ENCODE data around the gene ZEB2. TPM values are rescaled to one million over a fixed set of nuclear protein-coding genes. Genes with fewer than 3 reads are reported as not detected.

ZEB2 gene
- total RNA-seq, 2 experiments from 2014 or later, result 13.5 to 14.9 TPM

GRCh38 chr2:144524118-144525009 is 4.4 kb upstream of the ZEB2 start:
- no peak for TF ChIP-seq CTCF (IDR thresholded peaks at IDR 0.05)
- DNase-seq (peak; percentile 41), ATAC-seq (peak; percentile 46)
- H3K4me1 Mint-ChIP-seq (ENCODE audit: low read depth), result peaks cover 15% of the 10 kb centered on the region
- POLR2A ChIA-PET, result interaction anchor here (0.6 to 0.7 kb wide), 3 partner anchors 46 to 242 kb away, joined by 3 to 4 read pairs (median 4); no protein-coding TSS in a partner anchor
- no peaks in the 10 kb centered on the region for H3K9me3 Mint-ChIP-seq
- H3K36me3 Mint-ChIP-seq (ENCODE audit: low read depth), result no peaks in the 10 kb centered on the region
- peak overlapping the region; percentile 31 for H3K27ac Mint-ChIP-seq
- H3K27me3 Mint-ChIP-seq, result peaks cover 42% of the 10 kb centered on the region
- CTCF ChIA-PET, result no interaction called here
- intact Hi-C loops (cut with micrococcal nuclease), result no loop called here
- H3K4me3 Mint-ChIP-seq, result peak overlapping the region; percentile 78

DNA sequence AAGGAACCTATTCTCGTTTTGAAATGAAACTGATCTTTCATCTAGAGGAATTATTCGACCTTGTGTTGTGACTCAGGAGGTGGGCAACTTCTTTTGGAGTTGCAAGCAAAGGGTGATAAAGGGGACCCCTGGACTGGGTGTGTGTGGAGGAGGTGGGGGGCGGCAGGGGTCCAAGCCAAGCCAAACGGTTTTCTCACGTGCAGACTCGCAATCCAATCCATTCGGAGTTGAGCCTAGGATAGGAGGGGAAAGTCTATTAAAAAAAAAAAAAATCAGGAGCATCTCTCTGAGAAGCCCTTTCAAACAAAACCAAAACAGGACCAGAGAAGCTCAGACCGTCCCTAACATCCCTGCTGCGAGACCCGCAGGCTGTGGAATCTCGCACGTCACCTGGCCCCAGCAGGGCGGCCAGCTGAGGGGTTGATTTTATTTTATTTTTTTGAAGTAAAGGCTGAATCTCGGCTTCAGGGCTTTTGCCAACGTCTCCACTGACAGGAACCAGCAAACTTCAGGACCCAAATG is 3.7 kb upstream of the ZEB2 start:
- H3K36me3 Mint-ChIP-seq (ENCODE audit: low read depth), result no peaks in the 10 kb centered on the region
- H3K4me1 Mint-ChIP-seq (ENCODE audit: low read depth), result peaks cover 15% of the 10 kb centered on the region
- ChIA-PET CTCF (no interaction called here), POLR2A (interaction anchor here (0.6 to 0.7 kb wide), 3 partner anchors 46 to 242 kb away, joined by 3 to 4 read pairs (median 4); no protein-coding TSS in a partner anchor)
- peaks cover 42% of the 10 kb centered on the region for H3K27me3 Mint-ChIP-seq
- ATAC-seq (no peak), DNase-seq (peak; percentile 11)
- H3K27ac Mint-ChIP-seq, result peak overlapping the region; percentile 55
- H3K9me3 Mint-ChIP-seq, result no peaks in the 10 kb centered on the region
- intact Hi-C loops (cut with micrococcal nuclease), result no loop called here
- no peak for TF ChIP-seq CTCF (IDR thresholded peaks at IDR 0.05)
- peak overlapping the region; percentile 78 for H3K4me3 Mint-ChIP-seq

GRCh38 chr2:144522897-144523595 is 3.1 kb upstream of the ZEB2 start:
- peak overlapping the region; percentile 55 for H3K27ac Mint-ChIP-seq
- ATAC-seq, result no peak

DNA sequence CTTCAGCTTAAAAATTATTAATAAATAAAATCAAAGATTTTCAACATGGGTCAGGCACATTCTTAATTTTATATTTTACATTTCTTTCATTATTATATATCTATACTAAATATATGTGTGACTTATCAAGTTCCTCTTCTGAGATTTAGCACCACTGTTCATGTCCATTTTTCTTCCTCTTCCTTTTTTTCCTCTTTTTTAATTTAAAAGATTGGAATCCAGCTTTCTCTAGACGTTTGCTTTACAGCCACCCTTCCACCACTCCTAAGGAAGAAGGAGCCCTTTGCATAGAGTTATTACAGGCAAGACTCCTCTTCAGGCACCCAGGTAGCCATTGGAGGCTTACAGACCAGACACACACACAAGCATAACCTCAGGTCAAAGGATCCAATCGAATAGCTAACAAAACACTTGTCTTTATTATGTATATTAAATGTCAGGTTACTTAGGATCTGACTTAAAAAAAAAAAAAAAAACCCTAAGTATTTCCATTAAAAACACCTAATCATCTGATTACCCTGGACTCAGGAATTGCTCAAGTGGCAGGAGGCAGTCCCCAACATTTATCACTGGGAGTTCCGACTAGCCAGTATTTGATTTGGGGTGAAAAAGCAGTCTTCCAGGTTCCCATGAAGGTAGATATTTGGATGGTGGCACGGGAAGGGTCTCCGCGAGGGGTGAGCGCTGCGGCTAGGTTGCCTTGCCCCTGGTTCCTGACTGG is 2.4 kb upstream of the ZEB2 start:
- no peak overlapping the region for H3K27ac Mint-ChIP-seq
- ChIA-PET POLR2A (interaction anchor here (1.5 kb wide), 1 partner anchor 198 kb away, joined by 4 read pairs; no protein-coding TSS in a partner anchor), CTCF (interaction anchor here (3.8 kb wide), 1 partner anchor 11 kb away, joined by 10 read pairs; no protein-coding TSS in a partner anchor)
- ATAC-seq, result no peak
- H3K4me1 Mint-ChIP-seq (ENCODE audit: low read depth), result peaks cover 15% of the 10 kb centered on the region
- no peak for TF ChIP-seq CTCF (IDR thresholded peaks at IDR 0.05)
- no peak for DNase-seq
- H3K27me3 Mint-ChIP-seq, result peaks cover 42% of the 10 kb centered on the region
- no peaks in the 10 kb centered on the region for H3K36me3 Mint-ChIP-seq (ENCODE audit: low read depth)
- peak overlapping the region; percentile 78 for H3K4me3 Mint-ChIP-seq
- no peaks in the 10 kb centered on the region for H3K9me3 Mint-ChIP-seq
- intact Hi-C loops (cut with micrococcal nuclease), result no loop called here

More at GRCh38 chr2:144522897-144523595, 3.1 kb upstream of the ZEB2 start:
- Mint-ChIP-seq H3K36me3 (ENCODE audit: low read depth) (no peaks in the 10 kb centered on the region), H3K27me3 (peaks cover 42% of the 10 kb centered on the region), H3K9me3 (no peaks in the 10 kb centered on the region), H3K4me1 (ENCODE audit: low read depth) (peaks cover 15% of the 10 kb centered on the region), H3K4me3 (peak overlapping the region; percentile 78)
- ChIA-PET CTCF (no interaction called here), POLR2A (no interaction called here)
- no peak for TF ChIP-seq CTCF (IDR thresholded peaks at IDR 0.05)
- intact Hi-C loops (cut with micrococcal nuclease), result no loop called here
- DNase-seq, result peak; percentile 33

Data from activated CD8-positive, alpha-beta T cell treated with anti-CD3 and anti-CD28 coated beads for 36 hours (primary cell).